Thoracic aorta (tissue), 2 donors: ENCODE measurements around the gene DYNAP. TPM values are rescaled to one million over a fixed set of nuclear protein-coding genes. Genes with fewer than 3 reads are reported as not detected.

Experiments used
- ATAC-seq: fragments of 150-250 bp; one replicate; pipeline ENCODE4 v1.8.0; 2017; ENCODE audit warnings: low read depth; ENCODE audit not compliant: insufficient number of reproducible peaks, low FRiP score
- DNase-seq: peaks from one replicate; pipeline ENCODE4 v3.0.0-alpha.2; 2020; ENCODE audit warnings: low spot score
- H3K27ac ChIP-seq, 2 donors: fragments of 200-600 bp; sonication (generic); 1 replicate in 1 of 2; 2 replicates in 1 of 2; pipeline ENCODE4 v1.5.1; 2016; ENCODE audit warnings: mild to moderate bottlenecking in 2 of 2, moderate library complexity in 2 of 2
- H3K27me3 ChIP-seq: fragments of 200-600 bp; sonication (generic); replicated peaks from 2 replicates; pipeline ENCODE4 v1.6.0; 2016; ENCODE audit warnings: mild to moderate bottlenecking; ENCODE audit not compliant: insufficient read depth
- H3K36me3 ChIP-seq: fragments of 200-600 bp; sonication (generic); one replicate; pipeline ENCODE4 v1.5.1; 2016
- H3K4me1 ChIP-seq, 2 donors: fragments of 200-600 bp; sonication (generic); 1 replicate in 1 of 2; 2 replicates in 1 of 2; pipeline versions ENCODE4 v1.5.1 to v1.6.0; 2016; ENCODE audit warnings: low read depth in 2 of 2, mild to moderate bottlenecking in 1 of 2; ENCODE audit not compliant: control insufficient read depth in 1 of 2
- H3K4me3 ChIP-seq: fragments of 200-600 bp; sonication (generic); 2 replicates; pipeline ENCODE4 v1.5.1; 2016; ENCODE audit warnings: mild to moderate bottlenecking
- H3K9me3 ChIP-seq: fragments of 200-600 bp; sonication (generic); 2 replicates; pipeline ENCODE4 v1.5.1; 2016
- CTCF ChIP-seq: fragments of 200-600 bp; sonication (generic); IDR thresholded peaks from one replicate; pipeline ENCODE4 v1.5.1; 2019; ENCODE audit warnings: antibody characterized with exemption
- total RNA-seq, 2 donors: library from RNA; depleted of rRNA; stranded (reverse); fragments of >200 nt; gene quantifications; one replicate each; pipeline versions ENCODE4 v1.1.0 to v1.2.3, GENCODE V29; 2016

DYNAP gene, protein sequence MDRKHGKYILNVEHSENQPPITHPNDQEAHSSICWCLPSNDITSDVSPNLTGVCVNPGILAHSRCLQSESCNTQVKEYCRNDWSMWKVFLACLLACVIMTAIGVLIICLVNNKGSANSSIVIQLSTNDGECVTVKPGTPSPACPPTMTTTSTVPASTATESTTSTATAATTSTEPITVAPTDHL
- total RNA-seq = not detected

- Histone ChIP-seq H3K27me3 (no peaks in the 10 kb centered on the region), H3K9me3 (no peaks in the 10 kb centered on the region), H3K4me1 (no peaks in the 10 kb centered on the region), H3K36me3 (no peaks in the 10 kb centered on the region), H3K4me3 (no peak within 1 kb of the TSS), H3K27ac (no peak within 1 kb of the TSS)
- no peak for DNase-seq
- no peak for ATAC-seq
- TF ChIP-seq CTCF = no peak
These were observed at the start of gene DYNAP for GRCh38 chr18:54590945-54591344. TSS of gene DYNAP (plus strand) at chr18:54591245. CDS start at chr18:54591283, 38 bp downstream.

DNA sequence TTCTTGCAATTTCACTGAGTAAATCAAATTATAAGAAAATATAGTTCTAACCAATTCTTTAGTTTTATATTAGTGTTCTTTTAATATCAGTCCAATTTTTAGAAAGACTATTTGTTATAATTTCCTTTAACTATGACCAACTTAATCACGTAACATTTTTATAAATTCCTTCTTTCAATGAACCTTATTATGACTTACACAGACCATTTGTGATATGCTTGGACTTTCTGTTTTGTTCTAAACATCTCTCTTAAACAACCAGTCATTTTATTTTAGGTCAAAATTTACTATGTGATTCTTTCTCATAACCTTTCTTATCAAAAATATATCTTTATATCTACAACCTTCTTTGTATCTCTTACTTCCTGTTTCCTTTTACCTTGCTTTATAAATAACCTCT lies 39.5 kb upstream of the DYNAP start:
- TF ChIP-seq CTCF = no peak

DNA sequence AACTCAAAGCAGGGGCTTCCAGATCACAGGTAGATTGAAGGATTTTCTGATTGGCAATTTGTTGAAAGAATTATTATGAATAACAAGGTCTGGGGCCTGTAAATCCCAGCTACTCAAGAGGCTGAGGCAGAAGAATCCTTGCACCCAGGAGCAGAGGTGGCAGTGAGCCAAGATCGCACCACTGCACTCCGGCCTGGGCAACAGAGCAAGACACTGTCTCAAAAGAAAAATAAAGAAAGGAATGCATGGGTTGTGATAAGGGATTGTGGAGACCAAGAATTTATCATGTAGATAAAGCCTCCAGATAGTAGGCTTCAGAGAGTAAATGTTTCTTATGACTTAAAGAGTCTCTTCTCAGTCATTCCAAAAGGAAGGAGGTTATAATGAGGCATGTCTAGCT lies 35.8 kb upstream of the DYNAP start:
- TF ChIP-seq CTCF = no peak
- Histone ChIP-seq H3K27me3 (no peaks in the 10 kb centered on the region), H3K36me3 (no peaks in the 10 kb centered on the region), H3K9me3 (no peaks in the 10 kb centered on the region), H3K4me1 (no peaks in the 10 kb centered on the region), H3K27ac (no peak overlapping the region), H3K4me3 (no peak overlapping the region)
- ATAC-seq (no peak), DNase-seq (no peak)

More for the DNA sequence above, 39.5 kb upstream of the DYNAP start:
- Histone ChIP-seq H3K27me3 (no peaks in the 10 kb centered on the region), H3K4me3 (no peak overlapping the region), H3K36me3 (no peaks in the 10 kb centered on the region), H3K4me1 (no peaks in the 10 kb centered on the region), H3K27ac (no peak overlapping the region), H3K9me3 (no peaks in the 10 kb centered on the region)
- ATAC-seq (no peak), DNase-seq (no peak)

DNA sequence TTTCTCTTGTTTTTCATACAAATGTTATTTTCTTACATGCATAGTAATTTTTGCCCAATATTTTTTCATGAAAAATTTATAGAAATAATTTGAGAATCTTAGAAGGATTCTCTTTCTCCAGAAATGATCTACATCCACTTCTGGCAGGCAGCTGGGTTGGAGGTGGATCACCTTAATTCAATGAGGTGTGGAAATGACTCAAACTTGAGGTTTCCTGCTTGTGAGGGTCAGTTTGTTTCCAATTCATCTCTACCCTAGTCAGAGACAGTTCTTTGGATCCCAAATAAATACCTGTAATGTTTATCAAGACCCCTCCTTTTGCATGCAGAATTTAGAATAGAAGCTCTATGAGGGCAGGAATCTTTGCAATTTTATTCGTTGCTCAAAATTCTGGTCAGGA lies 35.0 kb upstream of the DYNAP start:
- no peaks in the 10 kb centered on the region for H3K36me3 ChIP-seq
- no peaks in the 10 kb centered on the region for H3K4me1 ChIP-seq
- no peak for TF ChIP-seq CTCF
- no peak overlapping the region for H3K4me3 ChIP-seq
- DNase-seq (no peak), ATAC-seq (no peak)
- H3K27ac ChIP-seq = no peak overlapping the region
- no peaks in the 10 kb centered on the region for H3K9me3 ChIP-seq
- no peaks in the 10 kb centered on the region for H3K27me3 ChIP-seq

GRCh38 chr18:54557958-54558357 lies 33.1 kb upstream of the DYNAP start:
- Histone ChIP-seq H3K4me1 (no peaks in the 10 kb centered on the region), H3K27ac (no peak overlapping the region), H3K36me3 (no peaks in the 10 kb centered on the region), H3K27me3 (no peaks in the 10 kb centered on the region), H3K4me3 (no peak overlapping the region), H3K9me3 (no peaks in the 10 kb centered on the region)
- ATAC-seq (no peak), DNase-seq (no peak)
- no peak for TF ChIP-seq CTCF
